Heart left ventricle (tissue), 16 donors: Measurements from ENCODE around the gene PAX4. TPM values are rescaled to one million over a fixed set of nuclear protein-coding genes. Genes with fewer than 3 reads are reported as not detected.

ENCODE experiments used
- ATAC-seq, 4 donors: fragments of 200-7000 bp; cut with Tn5 transposase; one replicate each; pipeline ENCODE4 v1.9.1; 2020 to 2022; ENCODE audit warnings: moderate library complexity in 4 of 4, mild to moderate bottlenecking in 3 of 4, moderate number of reproducible peaks in 1 of 4
- DNase-seq, 5 donors: peaks; one replicate each; pipeline ENCODE4 v3.0.0-alpha.2; 2020
- H3K27ac ChIP-seq, 12 donors: fragments of 200-600 bp; sonication (generic) in 4 of 12; one replicate each; pipeline versions ENCODE4 v1.5.0 to v1.8.0; 2016 to 2022; ENCODE audit warnings: mild to moderate bottlenecking in 2 of 12
- H3K27me3 ChIP-seq, 9 donors: fragments of 200-600 bp; sonication (generic) in 2 of 9; one replicate each; pipeline versions ENCODE4 v1.5.1 to v1.8.0; 2016 to 2022; ENCODE audit warnings: mild to moderate bottlenecking in 3 of 9
- H3K36me3 ChIP-seq, 9 donors: fragments of 200-600 bp; sonication (generic) in 2 of 9; one replicate each; pipeline versions ENCODE4 v1.5.0 to v1.8.0; 2018 to 2022; ENCODE audit warnings: mild to moderate bottlenecking in 2 of 9
- H3K4me1 ChIP-seq, 12 donors: fragments of 200-600 bp; sonication (generic) in 4 of 12; one replicate each; pipeline versions ENCODE4 v1.5.0 to v1.8.0; 2016 to 2022; ENCODE audit warnings: mild to moderate bottlenecking in 3 of 12
- H3K4me3 ChIP-seq, 12 donors: fragments of 200-600 bp; sonication (generic) in 4 of 12; one replicate each; pipeline versions ENCODE4 v1.5.0 to v1.8.0; 2017 to 2022; ENCODE audit warnings: mild to moderate bottlenecking in 9 of 12, moderate library complexity in 4 of 12
- H3K9me3 ChIP-seq, 12 donors: fragments of 200-600 bp; sonication (generic) in 4 of 12; one replicate each; pipeline versions ENCODE4 v1.5.0 to v1.8.0; 2016 to 2022; ENCODE audit warnings: mild to moderate bottlenecking in 1 of 12
- POLR2A ChIP-seq, 2 donors: fragments of 450-650 bp; IDR thresholded peaks; one replicate each; pipeline ENCODE4 v1.6.1; 2017; ENCODE audit warnings: antibody characterized with exemption in 2 of 2, mild to moderate bottlenecking in 2 of 2, moderate library complexity in 2 of 2
- whole genome bisulfite sequencing, 4 donors: extraction: QIAGEN DNeasy Blood & Tissue Kit in 2 of 4; methylation state at CpG; one replicate each; pipeline versions ENCODE4 v1.1.5 to v1.1.7; 2013 to 2018; 5-methylcytosine and 5-hydroxymethylcytosine counted together
- intact Hi-C, 10 donors: fragments of 100-400 bp; cut with DNase I; formaldehyde crosslinking; loops; one replicate each; pipeline versions ENCODE4 v1.11.1 to v1.14.2; 2022
- polyA plus RNA-seq, 2 donors: library from polyadenylated mRNA; stranded (reverse); fragments of 200-250 nt; gene quantifications; one replicate each; pipeline ENCODE4 v1.2.3, GENCODE V29; 2013
- total RNA-seq, 9 donors: library from RNA; depleted of rRNA in 2 of 9; stranded (reverse); fragments of >200 nt in 2 of 9; fragmentation: NEBNext Ultra II Directional in 3 of 9; extraction: Animal tissue kit (Norgen Biotek cat#: 25700) in 3 of 9; gene quantifications; one replicate each; pipeline versions ENCODE4 v1.1.0 to v1.2.4, GENCODE V29; 2016 to 2023
- TF ChIP-seq, protein P1 (sequence below), 12 donors: fragments of 200-600 bp; sonication (generic) in 4 of 12; IDR thresholded peaks; one replicate each; pipeline versions ENCODE4 v1.5.0 to v1.8.0; 2018 to 2022; ENCODE audit warnings: antibody characterized with exemption in 12 of 12, mild to moderate bottlenecking in 5 of 12
- donor health status: ischemic (EF 13 %, LVEDD 7.1; RV severe dilation, severe dysfunction).
- donor health status: healthy with polysubstance abuse.
- donor health status: DM: no; HTN: yes; CAD: no.
- donor health status: DM: no; HTN: no; CAD: no.
- donor health status: ischemic (EF 25% LVEDD 6.9; RV normal size, moderate dysfunction).
- donor health status: ischemic (EF 25% LVEDD 5.7; RV mildly dilated, moderate dysfunction).
- donor health status: healthy.
- donor health status: DM: yes; HTN: yes; CAD: no.
- donor health status: ischemic (EF 35%, LVEDD 5.7; RV mildly dilated, moderate dysfunction).
- donor health status: nonischemic (EF 11% LVEDD 7.7; RV severe dilation, severe dysfunction).
- donor health status: DM: yes; HTN: yes; CAD: no.
- donor health status: PGD.
- donor health status: ischemic (EF 29% LVEDD 5.4; RV normal size, mild dysfunction).
- donor health status: nonischemic (EF 23%, LVEDD 6.1; RV moderate dilation, normal function).

Gene PAX4
- total and polyA plus RNA-seq, 11 donors, result not detected

DNA sequence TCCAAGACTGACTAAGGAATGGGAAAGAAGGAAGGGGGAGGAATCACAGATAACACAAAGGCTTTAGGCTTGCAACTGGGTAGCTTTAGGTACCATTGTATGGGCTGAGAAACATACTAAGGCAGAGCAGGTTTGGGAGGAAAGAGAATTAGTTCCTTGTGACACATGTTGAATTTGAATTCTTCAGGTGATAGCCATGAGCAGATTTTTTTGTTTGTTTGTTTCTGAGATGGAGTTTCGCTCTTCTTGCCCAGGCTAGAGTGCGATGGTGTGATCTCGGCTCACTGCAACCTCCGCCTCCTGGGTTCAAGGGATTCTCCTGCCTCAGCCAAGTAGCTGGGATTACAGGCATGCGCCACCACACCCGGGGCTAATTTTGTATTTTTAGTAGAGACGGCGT lies 29.7 kb upstream of the PAX4 start:
- no peak for DNase-seq
- TF ChIP-seq, protein P1, sequence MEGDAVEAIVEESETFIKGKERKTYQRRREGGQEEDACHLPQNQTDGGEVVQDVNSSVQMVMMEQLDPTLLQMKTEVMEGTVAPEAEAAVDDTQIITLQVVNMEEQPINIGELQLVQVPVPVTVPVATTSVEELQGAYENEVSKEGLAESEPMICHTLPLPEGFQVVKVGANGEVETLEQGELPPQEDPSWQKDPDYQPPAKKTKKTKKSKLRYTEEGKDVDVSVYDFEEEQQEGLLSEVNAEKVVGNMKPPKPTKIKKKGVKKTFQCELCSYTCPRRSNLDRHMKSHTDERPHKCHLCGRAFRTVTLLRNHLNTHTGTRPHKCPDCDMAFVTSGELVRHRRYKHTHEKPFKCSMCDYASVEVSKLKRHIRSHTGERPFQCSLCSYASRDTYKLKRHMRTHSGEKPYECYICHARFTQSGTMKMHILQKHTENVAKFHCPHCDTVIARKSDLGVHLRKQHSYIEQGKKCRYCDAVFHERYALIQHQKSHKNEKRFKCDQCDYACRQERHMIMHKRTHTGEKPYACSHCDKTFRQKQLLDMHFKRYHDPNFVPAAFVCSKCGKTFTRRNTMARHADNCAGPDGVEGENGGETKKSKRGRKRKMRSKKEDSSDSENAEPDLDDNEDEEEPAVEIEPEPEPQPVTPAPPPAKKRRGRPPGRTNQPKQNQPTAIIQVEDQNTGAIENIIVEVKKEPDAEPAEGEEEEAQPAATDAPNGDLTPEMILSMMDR (IDR thresholded peaks at IDR 0.05), result no peak
- no peak for TF ChIP-seq POLR2A (IDR thresholded peaks at IDR 0.05)
- Histone ChIP-seq H3K9me3 (no peaks in the 10 kb centered on the region), H3K4me3 (no peak overlapping the region), H3K4me1 (peaks cover 0 to 7% (median 2%) of the 10 kb centered on the region in 12 donors), H3K27ac (no peak overlapping the region), H3K36me3 (no peaks in the 10 kb centered on the region), H3K27me3 (no peaks in the 10 kb centered on the region)
- no peak for ATAC-seq
- intact Hi-C loops, result loop anchor here in 2 of 10 donors (2.0 to 5.0 kb wide), 2 partner anchors 55 to 59 kb away; partner anchors contain the start of genes ARF5 (in 1 of the 2) and FSCN3 (in 1 of the 2)
- WGBS, 4 donors, result 95 to 99% (median 96%) methylated on average over 8 of the region's 8 CpGs

DNA sequence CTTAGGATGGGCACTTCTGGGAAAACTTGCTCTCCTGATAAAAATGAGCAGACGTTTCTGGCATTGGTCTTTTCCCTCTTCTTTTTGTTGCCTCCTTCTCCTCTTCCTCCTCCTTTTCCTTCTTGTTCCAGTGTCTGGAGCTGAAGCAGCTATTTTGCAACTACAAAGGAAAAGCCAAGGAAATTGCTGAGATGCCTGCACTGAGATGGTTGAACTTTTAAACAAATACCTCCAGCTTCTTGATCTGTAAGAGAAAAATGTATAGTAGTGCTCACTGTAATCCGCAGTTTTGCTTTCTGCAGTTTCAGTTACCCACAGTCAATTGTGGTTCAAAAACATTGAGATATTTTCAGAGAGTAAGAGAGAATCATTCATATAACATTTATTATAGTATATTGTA lies 26.5 kb upstream of the PAX4 start:
- ATAC-seq, result no peak
- intact Hi-C loops, result no loop called here

DNA sequence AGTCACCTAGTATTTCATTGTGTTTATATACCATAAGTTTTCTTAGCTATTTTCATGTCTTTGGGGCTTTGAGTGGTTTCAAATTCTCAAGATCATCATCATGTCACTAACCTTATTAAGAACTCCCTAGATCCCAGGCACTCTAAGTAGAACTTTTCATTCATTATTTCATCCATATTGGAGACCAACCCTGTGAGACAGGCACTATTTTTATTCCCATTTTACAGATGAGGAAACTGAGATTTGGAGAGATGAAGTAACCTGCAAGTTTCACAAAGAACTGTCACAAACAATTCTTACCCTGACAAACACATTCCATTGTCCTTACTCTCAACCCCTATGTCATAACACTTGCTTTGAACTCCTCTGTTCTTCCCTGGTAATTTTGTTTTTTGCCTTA lies 20.3 kb upstream of the PAX4 start:
- intact Hi-C loops, result no loop called here
- Histone ChIP-seq H3K4me1 (no peaks in the 10 kb centered on the region), H3K9me3 (no peaks in the 10 kb centered on the region), H3K4me3 (no peak overlapping the region), H3K27ac (no peak overlapping the region), H3K36me3 (no peaks in the 10 kb centered on the region), H3K27me3 (peaks cover 0 to 14% (median 0%) of the 10 kb centered on the region in 9 donors)
- TF ChIP-seq, protein P1 (IDR thresholded peaks at IDR 0.05), result no peak
- no peak for TF ChIP-seq POLR2A (IDR thresholded peaks at IDR 0.05)
- ATAC-seq (no peak), DNase-seq (no peak)

More for the DNA sequence above, 26.5 kb upstream of the PAX4 start:
- Histone ChIP-seq H3K36me3 (no peaks in the 10 kb centered on the region), H3K4me3 (no peak overlapping the region), H3K27ac (no peak overlapping the region), H3K4me1 (no peaks in the 10 kb centered on the region), H3K27me3 (peaks cover 0 to 3% (median 0%) of the 10 kb centered on the region in 9 donors), H3K9me3 (no peaks in the 10 kb centered on the region)
- no peak for TF ChIP-seq POLR2A (IDR thresholded peaks at IDR 0.05)
- TF ChIP-seq, protein P1 (IDR thresholded peaks at IDR 0.05), result no peak
- no peak for DNase-seq
- WGBS, 4 donors, result 55 to 72% (median 61%) methylated on average over 2 of the region's 2 CpGs

DNA sequence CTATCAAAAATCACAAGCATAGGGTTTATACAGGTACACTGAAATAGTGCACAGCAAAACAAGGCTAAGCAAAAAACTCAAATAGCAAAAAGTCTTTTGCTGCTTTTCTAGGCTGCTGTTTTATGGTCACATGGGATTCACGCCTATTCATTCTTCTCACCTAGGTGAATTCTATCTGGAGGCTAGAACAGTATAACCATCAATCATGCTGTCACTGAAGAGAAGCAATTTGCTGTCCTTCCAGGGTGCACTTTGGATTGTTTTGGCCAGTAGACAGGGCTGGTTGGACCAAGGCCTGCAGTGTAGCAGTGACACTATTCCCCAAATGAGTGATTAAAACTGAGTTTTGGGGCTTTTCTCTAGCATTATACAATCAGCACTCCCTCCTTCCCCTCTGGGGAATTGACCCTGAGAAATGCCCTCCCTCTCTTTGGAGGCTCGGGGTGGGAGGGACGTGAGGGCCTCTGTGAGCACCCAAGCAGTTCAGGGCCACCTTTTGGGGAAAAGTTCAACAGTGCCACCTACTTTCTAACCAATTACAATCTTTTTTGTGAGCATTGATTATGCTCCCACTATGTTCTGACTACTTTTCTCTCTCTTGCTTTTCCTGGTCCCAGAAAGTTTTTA lies 17.8 kb upstream of the PAX4 start:
- WGBS, 4 donors, result 49 to 61% (median 52%) methylated on average over 3 of the region's 3 CpGs
- TF ChIP-seq, protein P1 (IDR thresholded peaks at IDR 0.05), result no peak
- no peak for TF ChIP-seq POLR2A (IDR thresholded peaks at IDR 0.05)
- DNase-seq (no peak), ATAC-seq (no peak)
- Histone ChIP-seq H3K9me3 (no peaks in the 10 kb centered on the region), H3K4me1 (no peaks in the 10 kb centered on the region), H3K27ac (no peak overlapping the region), H3K36me3 (no peaks in the 10 kb centered on the region), H3K27me3 (peaks cover 0 to 14% (median 0%) of the 10 kb centered on the region in 9 donors), H3K4me3 (no peak overlapping the region)
- intact Hi-C loops, result no loop called here
